ACC112 (cell line): ENCODE results near the gene BBS2.
A peak's percentile ranks its signal among the peaks of the same experiment; 100 is the strongest.

Experiments used
- H2AFZ ChIP-seq: fragments of 200-600 bp; sonication (generic); one replicate; pipeline ENCODE4 v1.6.0; 2017; ENCODE audit warnings: antibody characterized with exemption, low read length; ENCODE audit not compliant: unreplicated experiment
- H3K27ac ChIP-seq: fragments of 200-600 bp; sonication (generic); 2 replicates; pipeline ENCODE4 v1.5.1; 2014; ENCODE audit warnings: low read depth, mild to moderate bottlenecking, antibody characterized with exemption, low read length, moderate library complexity
- H3K27me3 ChIP-seq: fragments of 200-600 bp; sonication (generic); 2 replicates; pipeline ENCODE4 v1.6.1; 2014; ENCODE audit warnings: mild to moderate bottlenecking, antibody characterized with exemption, low read length, moderate library complexity, mixed read lengths; ENCODE audit not compliant: insufficient read depth
- H3K36me3 ChIP-seq: fragments of 200-600 bp; sonication (generic); 2 replicates; pipeline ENCODE4 v1.6.1; 2016; ENCODE audit warnings: mild to moderate bottlenecking, antibody characterized with exemption, low read length, moderate library complexity, mixed read lengths; ENCODE audit not compliant: insufficient read depth
- H3K4me1 ChIP-seq: fragments of 200-600 bp; sonication (generic); one replicate; pipeline ENCODE4 v1.6.1; 2016; ENCODE audit warnings: low read length, mixed read lengths; ENCODE audit not compliant: insufficient read depth, unreplicated experiment, control insufficient read depth
- H3K4me3 ChIP-seq: fragments of 200-600 bp; sonication (generic); 2 replicates; pipeline ENCODE4 v1.5.1; 2014; ENCODE audit warnings: mild to moderate bottlenecking, low read depth, low read length
- H3K79me2 ChIP-seq: fragments of 200-600 bp; sonication (generic); one replicate; pipeline ENCODE4 v1.6.0; 2016; ENCODE audit warnings: low read length; ENCODE audit not compliant: control insufficient read depth, unreplicated experiment, insufficient read depth

The BBS2 gene

DNA sequence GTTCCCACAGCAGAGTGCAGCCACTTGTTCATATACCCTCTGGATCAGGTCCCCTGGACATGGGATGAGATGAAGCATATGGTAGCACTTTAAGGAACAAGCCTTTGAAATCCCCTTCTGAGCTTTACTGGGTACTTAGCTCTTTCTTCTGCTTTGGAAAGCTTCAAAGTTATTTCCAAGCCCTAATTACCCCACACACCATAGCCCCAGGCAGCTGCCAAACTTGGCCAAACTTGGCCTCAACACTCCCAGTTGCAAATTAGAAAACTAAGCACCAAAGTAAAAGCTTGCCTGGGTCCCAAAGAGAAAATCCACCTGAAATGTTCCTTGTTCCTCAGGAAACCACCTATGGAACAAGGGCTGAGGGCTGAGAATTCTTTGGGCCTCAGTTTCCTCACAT, 29.3 kb upstream of the BBS2 start:
- no peak overlapping the region for H3K4me3 ChIP-seq
- no peaks in the 10 kb centered on the region for H3K36me3 ChIP-seq
- peaks cover 7% of the 10 kb centered on the region; the same call in 1 of the 2 replicates for H3K27me3 ChIP-seq
- H2AFZ ChIP-seq: no peak overlapping the region
- no peak overlapping the region for H3K27ac ChIP-seq
- H3K79me2 ChIP-seq: no peaks in the 10 kb centered on the region
- H3K4me1 ChIP-seq: peaks cover 14% of the 10 kb centered on the region

DNA sequence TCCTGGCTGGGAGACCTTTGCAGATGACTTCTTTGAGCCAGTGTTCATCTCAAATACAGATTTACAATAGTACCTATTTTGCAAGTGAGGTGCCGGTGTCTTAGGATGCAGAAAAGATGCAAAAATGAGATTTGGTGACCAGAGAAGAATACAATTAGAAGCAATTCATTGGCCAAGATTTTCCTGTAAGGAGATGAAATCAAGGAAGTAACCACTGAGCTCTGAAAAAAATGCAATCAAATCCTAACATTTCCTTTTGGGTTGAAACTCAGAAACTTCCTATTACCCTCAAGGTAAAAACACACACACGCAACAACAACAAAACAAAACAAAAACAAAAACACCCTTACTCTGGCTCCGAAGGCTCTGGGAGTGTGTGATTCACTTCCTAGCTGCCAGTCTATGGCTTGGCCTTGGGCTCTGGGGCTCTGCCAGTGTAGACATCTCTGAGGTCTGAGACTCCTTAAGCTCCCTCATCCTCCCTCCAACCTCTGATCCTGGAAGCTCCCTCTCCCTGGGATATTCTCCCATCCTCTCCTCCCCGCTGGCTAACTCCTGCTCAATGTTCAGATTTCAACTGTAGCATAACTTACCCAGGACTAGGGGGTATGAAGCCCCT, 28.2 kb upstream of the BBS2 start:
- Histone ChIP-seq H2AFZ (no peak overlapping the region), H3K27me3 (no peaks in the 10 kb centered on the region), H3K36me3 (no peaks in the 10 kb centered on the region), H3K4me3 (no peak overlapping the region), H3K79me2 (no peaks in the 10 kb centered on the region), H3K27ac (no peak overlapping the region), H3K4me1 (peaks cover 14% of the 10 kb centered on the region)

DNA sequence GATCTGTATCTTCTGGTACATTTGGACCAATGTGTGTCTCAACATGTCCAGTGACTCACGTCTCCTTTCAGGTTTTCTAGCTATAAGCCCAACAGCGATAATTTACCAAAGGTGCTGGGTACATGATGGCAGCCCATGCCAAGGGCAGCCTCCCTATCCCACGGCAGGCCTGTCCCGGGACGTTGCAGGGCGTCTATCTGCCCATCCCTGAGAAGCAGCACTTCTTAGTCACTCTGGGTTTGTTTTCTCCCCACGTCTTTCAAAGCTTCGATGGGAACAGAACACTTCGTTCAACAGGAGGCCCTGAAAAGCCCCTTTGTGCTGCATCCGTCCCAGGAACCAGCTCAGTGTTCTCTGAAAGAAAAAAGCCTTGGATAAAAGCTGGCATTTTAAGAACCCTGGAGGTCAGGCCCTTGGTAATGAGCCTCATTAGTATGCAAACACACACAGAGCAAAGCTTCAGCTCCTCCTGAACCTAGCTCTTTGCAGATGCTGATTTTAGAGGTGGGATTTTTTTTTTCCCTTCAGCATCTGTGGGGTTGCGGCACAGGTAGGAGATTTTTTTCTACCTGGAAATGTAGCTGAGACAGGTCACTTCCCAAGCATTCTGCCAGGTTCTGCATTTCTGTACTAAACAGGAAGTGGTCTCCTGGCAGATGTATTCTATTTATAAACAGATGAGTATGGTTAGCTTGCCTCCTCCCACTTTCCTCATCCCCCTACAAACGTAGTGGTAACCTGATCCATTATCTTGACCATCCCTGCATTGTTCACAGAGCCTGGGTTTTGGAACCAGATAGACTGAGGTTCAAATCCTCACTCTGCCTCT, 27.5 kb upstream of the BBS2 start:
- Histone ChIP-seq H3K36me3 (no peaks in the 10 kb centered on the region), H2AFZ (peak overlapping the region; percentile 13), H3K4me3 (no peak overlapping the region), H3K79me2 (no peaks in the 10 kb centered on the region), H3K27ac (no peak overlapping the region), H3K4me1 (peaks cover 14% of the 10 kb centered on the region), H3K27me3 (peaks cover under 1% of the 10 kb centered on the region; the same call in 1 of the 2 replicates)

DNA sequence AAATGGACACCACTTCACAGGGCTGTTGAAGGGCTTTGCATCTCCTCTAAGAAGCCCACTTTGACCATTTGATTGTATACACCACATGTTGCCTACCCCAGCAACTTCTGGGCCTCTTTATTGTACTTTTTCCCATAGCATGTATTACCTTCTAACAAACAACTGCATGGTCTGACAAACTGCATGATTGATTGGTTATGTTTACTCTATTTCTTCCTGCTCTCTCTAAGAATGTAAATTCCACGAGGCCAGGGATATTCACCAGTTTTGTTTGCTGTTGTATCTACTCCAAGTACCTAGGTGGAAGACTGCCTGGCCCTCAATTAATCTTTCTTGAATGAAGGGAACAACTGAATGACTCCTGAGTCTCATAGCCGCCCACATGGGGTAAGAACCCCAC, 22.2 kb upstream of the BBS2 start:
- H3K27ac ChIP-seq: no peak overlapping the region

DNA sequence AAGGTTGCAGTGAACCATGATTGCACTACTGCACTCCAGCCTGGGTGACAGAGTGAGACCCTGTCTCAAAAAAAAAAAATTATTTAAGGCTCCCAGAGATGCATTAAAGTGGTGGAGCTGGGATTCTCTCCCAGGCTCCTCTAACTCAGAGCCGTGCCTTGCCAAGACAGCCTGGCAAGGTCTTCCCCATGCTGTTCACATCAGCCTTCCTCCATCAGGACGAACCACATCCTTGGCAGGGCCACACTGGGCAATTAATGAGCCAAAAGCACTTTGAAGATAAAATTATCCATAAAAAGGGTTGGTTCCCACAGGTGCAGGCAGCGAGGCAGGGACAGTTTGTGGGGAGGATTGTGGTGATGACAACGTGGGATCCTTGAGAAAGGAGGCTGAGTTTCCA, 19.8 kb upstream of the BBS2 start:
- no peaks in the 10 kb centered on the region for H3K36me3 ChIP-seq
- H3K27me3 ChIP-seq: peaks cover 28% of the 10 kb centered on the region
- no peak overlapping the region for H3K4me3 ChIP-seq
- no peak overlapping the region for H2AFZ ChIP-seq
- H3K79me2 ChIP-seq: no peaks in the 10 kb centered on the region
- no peaks in the 10 kb centered on the region for H3K4me1 ChIP-seq
- no peak overlapping the region for H3K27ac ChIP-seq

More for the DNA sequence above, 22.2 kb upstream of the BBS2 start:
- Histone ChIP-seq H3K36me3 (no peaks in the 10 kb centered on the region), H2AFZ (no peak overlapping the region), H3K4me1 (peaks cover 2% of the 10 kb centered on the region), H3K27me3 (peaks cover 13% of the 10 kb centered on the region), H3K4me3 (no peak overlapping the region), H3K79me2 (no peaks in the 10 kb centered on the region)

DNA sequence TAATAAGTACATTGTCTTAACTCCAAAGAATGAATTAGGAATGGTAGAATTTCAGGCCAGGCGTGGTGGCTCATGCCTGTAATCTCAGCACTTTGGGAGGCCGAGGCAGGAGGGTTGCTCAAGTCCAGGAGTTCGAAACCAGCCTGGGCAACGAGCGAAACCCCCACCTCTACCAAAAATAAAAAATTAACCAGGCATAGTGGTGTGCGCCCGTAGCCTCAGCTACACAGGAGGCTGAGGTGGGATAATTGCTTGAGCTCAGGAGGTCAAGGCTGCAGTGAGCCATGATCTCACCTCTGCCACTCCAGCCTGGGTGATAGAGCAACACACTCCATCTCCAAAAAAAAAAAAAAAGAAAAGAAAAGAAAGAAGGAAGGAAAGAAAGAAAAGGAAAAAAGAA, 18.5 kb upstream of the BBS2 start:
- no peak overlapping the region for H3K4me3 ChIP-seq
- no peaks in the 10 kb centered on the region for H3K4me1 ChIP-seq
- H2AFZ ChIP-seq: no peak overlapping the region
- no peaks in the 10 kb centered on the region for H3K36me3 ChIP-seq
- no peak overlapping the region for H3K27ac ChIP-seq
- no peaks in the 10 kb centered on the region for H3K79me2 ChIP-seq
- H3K27me3 ChIP-seq: peaks cover 41% of the 10 kb centered on the region

DNA sequence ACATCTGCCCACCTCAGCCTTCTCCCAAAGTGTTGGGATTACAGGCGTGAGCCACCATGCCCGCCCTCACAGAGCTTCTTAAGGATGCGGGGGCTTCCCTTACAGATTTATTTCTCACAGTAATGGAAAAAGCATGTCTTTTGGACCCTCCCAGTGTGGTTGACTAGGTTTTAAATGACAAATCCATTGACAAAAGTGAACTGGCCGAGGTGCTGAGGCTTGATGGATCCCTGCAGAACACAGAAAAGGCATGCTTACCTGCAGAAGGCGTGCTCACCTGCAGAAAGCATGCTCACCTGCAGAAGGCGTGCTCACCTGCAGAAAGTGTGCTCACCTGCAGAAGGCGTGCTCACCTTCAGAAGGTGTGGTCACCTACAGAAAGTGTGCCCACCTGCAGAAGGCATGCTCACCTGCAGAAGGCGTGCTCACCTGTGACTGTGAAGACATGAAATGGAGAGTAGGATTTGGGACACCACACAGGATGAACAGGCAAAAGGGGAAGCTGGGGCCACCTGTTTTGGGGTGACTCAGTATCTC, 15.1 kb upstream of the BBS2 start:
- Histone ChIP-seq H3K79me2 (no peaks in the 10 kb centered on the region), H2AFZ (no peak overlapping the region), H3K27ac (no peak overlapping the region)

DNA sequence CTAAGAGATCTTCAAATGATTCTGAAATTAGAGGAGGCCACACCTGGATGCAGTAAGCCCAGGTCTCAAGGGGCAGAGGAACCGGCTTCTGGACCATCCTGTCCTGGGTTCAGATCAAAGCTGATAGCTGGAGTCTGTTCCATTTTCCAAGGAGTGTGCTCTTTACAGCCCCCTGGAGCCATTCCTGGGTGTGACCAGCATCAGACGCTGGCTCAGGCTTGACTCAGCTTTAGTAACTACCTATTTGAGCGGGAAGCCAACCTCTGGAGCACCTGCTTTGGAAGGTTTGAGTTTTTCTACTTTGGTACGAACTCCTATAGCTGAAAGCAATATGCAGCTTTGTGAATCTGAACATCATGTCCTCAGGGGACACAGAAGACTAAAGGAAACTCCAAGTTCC, 12.9 kb upstream of the BBS2 start:
- Histone ChIP-seq H3K27ac (no peak overlapping the region), H3K27me3 (peaks cover 30% of the 10 kb centered on the region), H3K79me2 (no peaks in the 10 kb centered on the region), H3K36me3 (no peaks in the 10 kb centered on the region), H2AFZ (no peak overlapping the region), H3K4me3 (no peak overlapping the region), H3K4me1 (peaks cover 9% of the 10 kb centered on the region)

More for the DNA sequence above, 15.1 kb upstream of the BBS2 start:
- Histone ChIP-seq H3K4me3 (no peak overlapping the region), H3K36me3 (no peaks in the 10 kb centered on the region), H3K4me1 (peaks cover 9% of the 10 kb centered on the region), H3K27me3 (peaks cover 34% of the 10 kb centered on the region)

DNA sequence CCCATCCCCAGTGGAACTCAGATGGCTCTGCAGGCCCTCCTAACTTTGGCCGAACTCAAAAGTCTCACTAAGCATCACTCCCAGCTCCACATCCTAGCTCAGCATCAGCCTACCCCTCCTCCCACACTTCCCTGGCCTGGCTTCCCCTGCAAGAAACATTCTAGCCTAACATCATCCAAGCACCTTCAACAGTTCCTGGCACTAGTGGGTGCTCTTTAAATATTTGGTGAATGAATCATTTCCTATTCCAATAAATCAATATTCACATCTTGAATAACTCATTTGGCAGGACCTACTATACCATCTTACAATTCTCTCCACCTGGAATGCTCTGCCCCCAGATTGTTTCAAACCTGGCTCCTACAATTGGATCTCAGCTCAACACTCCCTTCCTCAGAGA, 11.0 kb upstream of the BBS2 start:
- Histone ChIP-seq H3K79me2 (no peaks in the 10 kb centered on the region), H3K27me3 (peaks cover 18% of the 10 kb centered on the region), H3K27ac (no peak overlapping the region), H2AFZ (no peak overlapping the region), H3K4me3 (no peak overlapping the region), H3K4me1 (peaks cover 9% of the 10 kb centered on the region), H3K36me3 (no peaks in the 10 kb centered on the region)

DNA sequence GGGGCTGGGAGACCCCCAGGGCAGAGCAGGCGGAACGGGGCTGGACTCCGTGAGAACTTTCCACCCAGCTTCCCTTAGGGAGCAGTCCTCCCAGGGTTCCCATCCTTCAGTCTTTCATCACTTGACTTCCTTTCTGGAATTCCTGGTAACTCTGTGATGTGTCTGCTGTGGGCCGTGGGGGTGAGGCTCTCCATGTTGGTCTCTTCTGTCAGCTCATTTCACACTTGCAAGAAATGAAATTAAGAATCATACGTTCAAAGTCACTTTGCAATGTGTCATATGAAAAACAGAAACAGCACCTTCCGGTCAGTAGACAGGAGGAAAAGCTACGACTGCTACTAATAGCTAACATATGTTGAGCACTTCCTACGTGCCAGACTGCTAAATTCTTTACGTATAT, 5.4 kb upstream of the BBS2 start:
- peak overlapping the region; percentile 88 for H2AFZ ChIP-seq
- H3K27ac ChIP-seq: peak overlapping the region; percentile 22; the same call in 1 of the 2 replicates
- no peaks in the 10 kb centered on the region for H3K27me3 ChIP-seq
- H3K79me2 ChIP-seq: no peaks in the 10 kb centered on the region
- H3K4me1 ChIP-seq: peaks cover 12% of the 10 kb centered on the region
- H3K4me3 ChIP-seq: no peak overlapping the region
- no peaks in the 10 kb centered on the region for H3K36me3 ChIP-seq

DNA sequence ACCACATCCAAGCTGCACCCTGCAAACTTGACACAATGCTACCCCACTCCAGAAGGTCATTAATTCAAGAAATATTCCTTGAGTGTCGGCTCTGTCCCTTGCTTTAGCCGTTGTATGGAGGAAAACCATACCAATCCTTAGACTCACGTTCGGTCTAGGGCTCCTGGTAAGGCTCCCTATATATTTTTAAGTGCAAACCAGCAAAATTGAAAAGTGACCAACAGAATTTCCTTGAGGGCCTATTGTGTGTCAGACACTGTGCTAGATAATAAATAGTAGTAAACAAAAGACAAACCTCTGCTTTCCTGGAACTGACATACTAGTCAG, 390 bp upstream of the BBS2 start:
- Histone ChIP-seq H3K4me1 (peaks cover 29% of the 10 kb centered on the region), H3K36me3 (no peaks in the 10 kb centered on the region), H2AFZ (peak overlapping the region; percentile 95), H3K4me3 (peak overlapping the region; percentile 93), H3K27ac (no peak overlapping the region), H3K27me3 (no peaks in the 10 kb centered on the region), H3K79me2 (peaks cover 20% of the 10 kb centered on the region)
